ENCODE results near the gene LTO1. TPM values are rescaled to one million over a fixed set of nuclear protein-coding genes. Genes with fewer than 3 reads are reported as not detected.
A peak's percentile ranks its signal among the peaks of the same experiment; 100 is the strongest.

LTO1 gene
- polyA plus RNA-seq, 2 of the 4 experiments (the other 2 are of a cell fraction), result 25.1 to 27.0 TPM

GRCh38 chr11:69657456-69657910 lies 17.7 kb downstream of the LTO1 start:
- ATAC-seq, result no peak
- no peak for DNase-seq (ENCODE audit: low read depth in 1 of 2, low spot score in 1 of 2)
- no peak overlapping the region for H3K4me2 ChIP-seq
- no peak overlapping the region for H3K4me3 ChIP-seq
- FAIRE-seq, result no peak
- WGBS (ENCODE audit: missing lambda C conversion rate), result 90% methylated on average over 14 of the region's 14 CpGs
- ChIA-PET CTCF (interaction anchor here (1.2 to 10.9 kb wide), 5 partner anchors 8 to 555 kb away, joined by 3 to 149 read pairs (median 44); no protein-coding TSS in a partner anchor), POLR2A (no interaction called here)
- H3K4me1 ChIP-seq, result peaks cover 37% of the 10 kb centered on the region
- TF ChIP-seq E2F6 (IDR thresholded peaks at IDR 0.05; ENCODE audit: borderline replicate concordance, low read depth) (no peak), RFX5 (IDR thresholded peaks at IDR 0.05) (no peak), SMC3 (IDR thresholded peaks at IDR 0.05) (no peak), ATOH8 (CRISPR knock-in tag; IDR thresholded peaks at IDR 0.05; ENCODE audit: low read depth) (no peak), CEBPB (IDR thresholded peaks at IDR 0.05) (no peak), FOSL2 (IDR thresholded peaks at IDR 0.05) (no peak), FOSL2 (CRISPR knock-in tag; IDR thresholded peaks at IDR 0.05) (no peak), BCL3 (IDR thresholded peaks at IDR 0.05) (no peak), PHF8 (IDR thresholded peaks at IDR 0.05; ENCODE audit: borderline replicate concordance, low read depth) (no peak), JUNB (IDR thresholded peaks at IDR 0.05) (no peak), EHF (CRISPR knock-in tag; IDR thresholded peaks at IDR 0.05) (no peak)
- no peaks in the 10 kb centered on the region for H3K9me3 ChIP-seq
- peak overlapping the region; percentile 87 to 90 for H3K27ac ChIP-seq

DNA sequence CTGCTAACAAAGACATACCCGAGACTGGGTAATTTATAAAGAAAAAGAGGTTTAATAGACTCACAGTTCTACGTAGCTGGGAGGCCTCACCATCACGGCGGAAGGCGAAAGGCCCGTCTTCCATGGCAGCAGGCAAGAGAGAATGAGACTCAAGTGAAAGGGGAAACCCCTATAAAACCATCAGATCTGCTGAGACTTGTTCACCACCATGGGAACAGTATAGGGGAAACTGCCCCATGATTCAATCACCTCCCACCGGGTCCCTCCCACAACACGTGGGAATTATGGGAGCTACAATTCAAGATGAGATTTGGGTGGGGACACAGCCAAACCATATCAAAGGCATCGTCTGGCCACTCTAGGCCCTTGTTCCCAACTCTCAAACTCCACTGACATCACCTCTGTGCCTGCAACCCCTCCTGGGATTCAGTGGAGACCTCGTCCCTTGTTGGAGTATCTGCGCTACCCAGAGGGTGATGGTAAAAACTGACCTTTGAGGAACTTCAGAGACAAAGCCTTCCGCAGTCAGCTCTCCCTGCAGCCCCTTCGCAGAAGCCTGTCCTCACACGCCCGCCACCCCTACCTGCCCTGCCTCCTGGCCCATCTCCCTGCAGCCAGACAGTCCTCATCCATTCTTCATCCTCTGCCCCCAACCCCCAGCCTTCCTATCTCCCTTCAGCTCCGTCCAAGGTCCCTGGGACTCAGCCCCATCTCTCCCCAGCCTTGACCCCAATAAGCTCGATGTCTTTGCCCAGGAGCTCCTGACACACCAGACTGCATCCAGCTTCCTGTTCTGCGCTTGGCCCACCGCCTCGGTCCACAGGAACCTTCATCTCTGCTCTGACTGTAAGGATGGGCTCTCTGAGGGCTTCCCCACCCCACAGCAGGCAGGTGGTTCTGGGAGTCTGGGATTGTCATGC lies 18.4 kb downstream of the LTO1 start:
- Histone ChIP-seq H3K4me2 (no peak overlapping the region), H3K27ac (peak overlapping the region; percentile 87 to 90), H3K4me3 (no peak overlapping the region), H3K4me1 (peaks cover 43% of the 10 kb centered on the region), H3K9me3 (no peaks in the 10 kb centered on the region)
- CTCF ChIA-PET, result interaction anchor here (1.3 to 10.9 kb wide), 6 partner anchors 9 to 568 kb away, joined by 3 to 149 read pairs (median 26); no protein-coding TSS in a partner anchor
- WGBS (ENCODE audit: missing lambda C conversion rate), result 96% methylated on average over 20 of the region's 20 CpGs
- TF ChIP-seq, protein P1, sequence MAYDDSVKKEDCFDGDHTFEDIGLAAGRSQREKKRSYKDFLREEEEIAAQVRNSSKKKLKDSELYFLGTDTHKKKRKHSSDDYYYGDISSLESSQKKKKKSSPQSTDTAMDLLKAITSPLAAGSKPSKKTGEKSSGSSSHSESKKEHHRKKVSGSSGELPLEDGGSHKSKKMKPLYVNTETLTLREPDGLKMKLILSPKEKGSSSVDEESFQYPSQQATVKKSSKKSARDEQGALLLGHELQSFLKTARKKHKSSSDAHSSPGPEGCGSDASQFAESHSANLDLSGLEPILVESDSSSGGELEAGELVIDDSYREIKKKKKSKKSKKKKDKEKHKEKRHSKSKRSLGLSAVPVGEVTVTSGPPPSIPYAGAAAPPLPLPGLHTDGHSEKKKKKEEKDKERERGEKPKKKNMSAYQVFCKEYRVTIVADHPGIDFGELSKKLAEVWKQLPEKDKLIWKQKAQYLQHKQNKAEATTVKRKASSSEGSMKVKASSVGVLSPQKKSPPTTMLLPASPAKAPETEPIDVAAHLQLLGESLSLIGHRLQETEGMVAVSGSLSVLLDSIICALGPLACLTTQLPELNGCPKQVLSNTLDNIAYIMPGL (CRISPR knock-in tag; IDR thresholded peaks at IDR 0.05; ENCODE audit: borderline replicate concordance), result no peak
- TF ChIP-seq ZC3H11A (IDR thresholded peaks at IDR 0.05), result no peak
- TF ChIP-seq RARB (CRISPR knock-in tag; IDR thresholded peaks at IDR 0.05), result no peak
- no peak for TF ChIP-seq BCL3 (IDR thresholded peaks at IDR 0.05)
- no peak for TF ChIP-seq NPAS2 (CRISPR knock-in tag; IDR thresholded peaks at IDR 0.05; ENCODE audit: borderline replicate concordance)
- TF ChIP-seq EHF (CRISPR knock-in tag; IDR thresholded peaks at IDR 0.05), result no peak
- TF ChIP-seq USF2 (IDR thresholded peaks at IDR 0.05), result no peak
- POLR2A ChIA-PET, result interaction anchor here (0.9 kb wide), 1 partner anchor 18 kb away, joined by 4 read pairs; no protein-coding TSS in a partner anchor
- ATAC-seq (no peak), FAIRE-seq (no peak), DNase-seq (ENCODE audit: low read depth in 1 of 2, low spot score in 1 of 2) (no peak)

All from A549 (cell line).